H1 (cell line): Measurements from ENCODE around the gene PTGES3L. TPM values are rescaled to one million over a fixed set of nuclear protein-coding genes. Genes with fewer than 3 reads are reported as not detected.

Experiments used
- ASH2L ChIP-seq: fragments of 200-600, 300-600 bp; sonication (generic); IDR thresholded peaks from one replicate; pipeline ENCODE4 v1.7.1; 2017; ENCODE audit warnings: low read length
- SIRT6 ChIP-seq: IDR thresholded peaks from one replicate; pipeline ENCODE4 v1.7.1; 2012; ENCODE audit warnings: low read length, inconsistent platforms
- polyA plus RNA-seq, 7 experiments: library from polyadenylated mRNA; depleted of rRNA in 3 of 7; stranded (reverse) in 5 of 7; unstranded in 2 of 7; fragments of >200 nt in 5 of 7; fragments of 200-250 nt in 2 of 7; gene quantifications; 1 replicate in 5 of 7; 2 replicates in 1 of 7; 4 replicates in 1 of 7; pipeline versions ENCODE4 v1.2.1 to v1.2.3, GENCODE V29; 2011 to 2013; ENCODE audit warnings: missing spikeins in 2 of 7, mixed read lengths in 2 of 7
- total RNA-seq: library from RNA; stranded (reverse); fragmentation: NEBNext Ultra II Directional; extraction: Animal tissue kit (Norgen Biotek cat#: 25700); gene quantifications from 2 replicates; pipeline ENCODE4 v1.2.1, GENCODE V29; 2021

The PTGES3L gene
- total and polyA plus RNA-seq, 2 of the 8 experiments (the other 6 are each of a cell fraction or from before 2014, with no cell fraction given), result 3.0 to 3.6 TPM

DNA sequence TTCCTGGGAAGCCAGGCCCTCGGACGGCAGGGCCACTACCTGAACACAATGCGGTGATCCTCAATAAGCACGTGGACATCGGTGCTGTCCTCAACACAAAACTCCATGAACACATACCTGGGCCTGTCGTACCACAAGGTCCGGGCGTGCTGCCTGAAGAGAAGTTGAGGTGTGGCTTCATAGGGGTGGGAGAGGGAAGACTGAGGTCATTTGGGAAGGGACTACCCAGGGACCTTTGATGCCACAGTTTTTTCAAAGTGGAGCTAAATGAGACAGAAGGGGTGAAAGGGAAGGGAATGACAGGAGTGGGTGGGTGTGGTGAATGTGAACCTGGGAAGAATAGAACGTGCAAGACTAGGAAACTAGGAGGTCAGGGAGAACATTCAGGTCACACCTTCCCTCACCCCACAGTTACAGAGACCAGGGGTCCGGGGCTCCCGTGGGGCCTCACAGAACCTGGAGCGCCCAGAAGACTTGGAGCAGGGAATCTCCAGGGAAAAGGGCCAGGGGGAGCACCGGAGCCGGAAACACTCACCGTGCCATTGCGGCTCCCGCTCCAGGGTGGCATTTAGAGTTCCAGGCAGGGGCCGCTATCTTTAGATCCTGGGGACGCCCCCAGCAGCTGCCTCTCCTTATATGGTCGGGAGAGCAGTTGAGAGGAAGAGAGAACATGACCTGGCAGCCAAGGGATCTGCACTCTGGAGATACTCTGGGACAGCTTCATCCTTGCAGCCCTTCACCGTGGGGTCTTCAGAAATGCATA lies at the start of gene PTGES3L (continued):
- no peak for TF ChIP-seq ASH2L
- TF ChIP-seq SIRT6, result no peak
